RWPE2 (cell line): ENCODE results near the gene GMDS.

ENCODE experiments used
- ATAC-seq: fragments of 200-7000 bp; cut with Tn5 transposase; 3 replicates; pipeline ENCODE4 v1.9.1; 2021; ENCODE audit warnings: low read depth
- DNase-seq: peaks from one replicate; pipeline ENCODE4 v3.0.0-alpha.2; 2020; ENCODE audit warnings: low spot score
- H3K27ac ChIP-seq: fragments of 450-650 bp; 2 replicates; pipeline ENCODE4 v1.5.1; 2017; ENCODE audit warnings: mild to moderate bottlenecking; ENCODE audit not compliant: poor library complexity, severe bottlenecking
- H3K27me3 ChIP-seq: fragments of 250-450 bp; sonication (Bioruptor Pico); 2 replicates; pipeline ENCODE4 v1.5.1; 2021; ENCODE audit warnings: mild to moderate bottlenecking, moderate library complexity; ENCODE audit not compliant: insufficient read depth, poor library complexity, severe bottlenecking
- H3K36me3 ChIP-seq: fragments of 250-450 bp; sonication (Bioruptor Pico); 2 replicates; pipeline ENCODE4 v1.5.1; 2020; ENCODE audit warnings: low read depth, mild to moderate bottlenecking, moderate library complexity
- H3K4me1 ChIP-seq: fragments of 250-450 bp; sonication (Bioruptor Pico); 2 replicates; pipeline ENCODE4 v1.5.1; 2021; ENCODE audit warnings: mild to moderate bottlenecking, moderate library complexity; ENCODE audit not compliant: insufficient read depth, poor library complexity, severe bottlenecking
- H3K4me3 ChIP-seq: fragments of 250-450 bp; sonication (Bioruptor Pico); 2 replicates; pipeline ENCODE4 v1.5.1; 2021; ENCODE audit warnings: mild to moderate bottlenecking, moderate library complexity; ENCODE audit not compliant: severe bottlenecking
- H3K9me3 ChIP-seq: fragments of 250-450 bp; sonication (Bioruptor Pico); 2 replicates; pipeline ENCODE4 v1.5.1; 2021; ENCODE audit warnings: mild to moderate bottlenecking, moderate library complexity; ENCODE audit not compliant: severe bottlenecking
- TF ChIP-seq, protein P1 (sequence below): fragments of 450-650 bp; IDR thresholded peaks from one replicate; pipeline ENCODE4 v1.5.1; 2017; ENCODE audit warnings: mild to moderate bottlenecking, moderate library complexity; ENCODE audit not compliant: poor library complexity, severe bottlenecking

Gene GMDS

DNA sequence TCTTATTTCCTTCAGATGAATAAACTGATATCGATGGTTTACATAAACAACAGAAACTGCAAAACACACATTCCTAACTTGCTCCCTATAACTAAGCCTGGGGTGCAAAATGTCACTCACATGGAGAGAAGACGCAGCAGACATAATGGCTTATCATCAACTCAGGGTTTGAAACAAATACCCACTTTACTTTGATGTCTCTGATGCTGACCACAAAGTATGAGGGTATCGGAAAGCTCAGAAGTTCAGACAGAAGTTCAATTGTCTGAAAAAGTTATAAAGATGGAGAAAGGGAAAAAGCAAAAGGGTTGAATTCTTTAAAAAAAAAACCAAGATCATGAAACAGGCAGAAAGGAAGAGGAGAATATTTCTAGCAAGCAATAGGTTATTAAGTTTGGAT lies 533.0 kb downstream of the GMDS start:
- ATAC-seq (no peak), DNase-seq (no peak)
- TF ChIP-seq, protein P1, sequence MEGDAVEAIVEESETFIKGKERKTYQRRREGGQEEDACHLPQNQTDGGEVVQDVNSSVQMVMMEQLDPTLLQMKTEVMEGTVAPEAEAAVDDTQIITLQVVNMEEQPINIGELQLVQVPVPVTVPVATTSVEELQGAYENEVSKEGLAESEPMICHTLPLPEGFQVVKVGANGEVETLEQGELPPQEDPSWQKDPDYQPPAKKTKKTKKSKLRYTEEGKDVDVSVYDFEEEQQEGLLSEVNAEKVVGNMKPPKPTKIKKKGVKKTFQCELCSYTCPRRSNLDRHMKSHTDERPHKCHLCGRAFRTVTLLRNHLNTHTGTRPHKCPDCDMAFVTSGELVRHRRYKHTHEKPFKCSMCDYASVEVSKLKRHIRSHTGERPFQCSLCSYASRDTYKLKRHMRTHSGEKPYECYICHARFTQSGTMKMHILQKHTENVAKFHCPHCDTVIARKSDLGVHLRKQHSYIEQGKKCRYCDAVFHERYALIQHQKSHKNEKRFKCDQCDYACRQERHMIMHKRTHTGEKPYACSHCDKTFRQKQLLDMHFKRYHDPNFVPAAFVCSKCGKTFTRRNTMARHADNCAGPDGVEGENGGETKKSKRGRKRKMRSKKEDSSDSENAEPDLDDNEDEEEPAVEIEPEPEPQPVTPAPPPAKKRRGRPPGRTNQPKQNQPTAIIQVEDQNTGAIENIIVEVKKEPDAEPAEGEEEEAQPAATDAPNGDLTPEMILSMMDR: no peak
- H3K4me1 ChIP-seq: no peaks in the 10 kb centered on the region
- H3K36me3 ChIP-seq: no peaks in the 10 kb centered on the region
- no peak overlapping the region for H3K4me3 ChIP-seq
- no peaks in the 10 kb centered on the region for H3K9me3 ChIP-seq
- no peaks in the 10 kb centered on the region for H3K27me3 ChIP-seq
- H3K27ac ChIP-seq: no peak overlapping the region

DNA sequence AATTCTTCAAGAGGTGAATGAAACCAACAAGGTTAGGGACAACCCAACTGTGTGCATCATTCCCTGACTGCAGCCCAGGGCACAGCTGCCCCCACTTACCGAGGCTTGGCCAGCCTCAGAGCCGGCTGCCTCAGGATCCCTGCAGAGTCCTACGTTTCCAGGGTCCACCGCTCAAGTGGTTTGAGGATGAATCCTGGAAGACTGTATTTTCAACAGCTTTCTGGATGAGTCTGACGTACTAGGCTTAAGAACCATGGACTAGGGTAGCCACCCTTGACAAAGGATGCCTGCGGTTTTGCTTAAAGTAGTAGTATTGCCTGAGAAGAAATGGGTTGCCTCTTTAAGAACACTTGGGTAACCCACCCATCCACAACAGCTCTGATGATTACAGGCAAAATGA lies 534.3 kb downstream of the GMDS start:
- Histone ChIP-seq H3K27me3 (no peaks in the 10 kb centered on the region), H3K9me3 (no peaks in the 10 kb centered on the region), H3K27ac (no peak overlapping the region), H3K36me3 (no peaks in the 10 kb centered on the region), H3K4me3 (no peak overlapping the region), H3K4me1 (no peaks in the 10 kb centered on the region)
- TF ChIP-seq, protein P1: no peak
- ATAC-seq: no peak
- DNase-seq: no peak

DNA sequence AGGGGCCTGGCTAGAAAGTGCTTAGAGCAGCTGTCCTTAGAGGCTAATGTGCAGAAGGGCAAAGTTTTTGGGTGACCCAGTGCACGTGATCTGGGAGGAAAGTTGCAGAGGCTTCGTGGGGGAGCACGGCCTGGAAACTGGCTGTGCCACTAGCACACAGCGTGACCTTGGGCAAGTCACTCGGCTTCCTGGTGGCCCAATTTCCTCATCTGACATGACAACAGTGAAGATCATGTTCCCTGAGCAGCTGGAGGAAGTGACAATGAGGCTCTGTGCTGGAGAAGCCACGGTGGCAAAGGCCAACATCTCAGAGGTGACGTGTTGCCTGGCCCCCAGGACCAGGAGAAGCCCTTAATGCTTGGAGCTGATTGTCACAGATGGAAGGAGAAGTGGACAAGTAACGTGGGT lies 536.2 kb downstream of the GMDS start:
- ATAC-seq: no peak
- no peak overlapping the region for H3K27ac ChIP-seq
- H3K27me3 ChIP-seq: no peaks in the 10 kb centered on the region
- no peaks in the 10 kb centered on the region for H3K9me3 ChIP-seq
- H3K4me1 ChIP-seq: peaks cover 2% of the 10 kb centered on the region
- no peak for DNase-seq
- H3K36me3 ChIP-seq: no peaks in the 10 kb centered on the region
- TF ChIP-seq, protein P1: no peak
- no peak overlapping the region for H3K4me3 ChIP-seq

DNA sequence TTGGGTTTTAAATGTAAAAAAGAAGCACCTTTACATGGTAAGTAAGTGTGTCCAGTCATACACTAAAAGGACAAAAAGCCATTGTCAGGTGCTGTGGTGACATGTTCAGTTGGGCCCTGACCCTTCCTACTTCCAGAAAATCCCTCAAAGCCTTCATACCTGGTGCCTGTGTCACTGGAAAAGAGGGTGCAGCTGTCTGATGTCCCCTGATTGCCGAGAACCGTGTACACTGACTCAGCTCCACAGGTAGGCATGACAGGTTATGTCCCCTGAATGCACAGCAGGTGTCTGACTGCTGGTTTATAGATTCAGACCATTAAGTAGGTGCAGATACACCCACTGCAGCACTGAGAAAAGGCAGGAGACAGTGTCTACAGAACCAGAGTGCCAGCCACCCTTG lies 536.6 kb downstream of the GMDS start:
- H3K9me3 ChIP-seq: no peaks in the 10 kb centered on the region
- ATAC-seq: no peak

DNA sequence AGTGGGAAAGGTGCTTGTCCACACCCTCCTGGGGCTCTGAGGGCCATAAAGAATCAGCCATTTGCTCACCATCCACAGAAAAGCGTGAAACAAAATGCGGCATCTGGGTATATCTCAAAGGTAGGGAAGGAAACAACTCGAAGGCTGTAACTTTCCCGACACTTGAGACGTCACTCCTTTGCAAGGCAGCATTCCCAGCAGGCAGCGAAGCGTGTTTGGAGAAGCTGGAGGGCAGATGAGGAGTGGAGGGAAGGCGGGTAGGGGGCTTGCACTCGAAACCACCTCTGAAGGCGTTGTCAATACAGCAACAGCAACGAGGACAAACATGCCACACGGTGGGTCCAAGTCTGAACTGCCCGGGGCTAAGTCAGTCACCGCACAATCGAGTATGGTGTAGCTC lies 537.3 kb downstream of the GMDS start:
- TF ChIP-seq, protein P1: no peak
- H3K36me3 ChIP-seq: no peaks in the 10 kb centered on the region
- ATAC-seq (no peak), DNase-seq (no peak)
- no peaks in the 10 kb centered on the region for H3K9me3 ChIP-seq
- H3K4me3 ChIP-seq: no peak overlapping the region
- no peaks in the 10 kb centered on the region for H3K27me3 ChIP-seq
- no peak overlapping the region for H3K27ac ChIP-seq
- H3K4me1 ChIP-seq: peaks cover 6% of the 10 kb centered on the region

More for the DNA sequence above, 536.6 kb downstream of the GMDS start:
- Histone ChIP-seq H3K27ac (no peak overlapping the region), H3K4me1 (peaks cover 2% of the 10 kb centered on the region), H3K36me3 (no peaks in the 10 kb centered on the region), H3K27me3 (no peaks in the 10 kb centered on the region), H3K4me3 (no peak overlapping the region)
- no peak for DNase-seq
- TF ChIP-seq, protein P1: no peak
